ENCODE results near the gene RNF121.

RNF121 gene

DNA sequence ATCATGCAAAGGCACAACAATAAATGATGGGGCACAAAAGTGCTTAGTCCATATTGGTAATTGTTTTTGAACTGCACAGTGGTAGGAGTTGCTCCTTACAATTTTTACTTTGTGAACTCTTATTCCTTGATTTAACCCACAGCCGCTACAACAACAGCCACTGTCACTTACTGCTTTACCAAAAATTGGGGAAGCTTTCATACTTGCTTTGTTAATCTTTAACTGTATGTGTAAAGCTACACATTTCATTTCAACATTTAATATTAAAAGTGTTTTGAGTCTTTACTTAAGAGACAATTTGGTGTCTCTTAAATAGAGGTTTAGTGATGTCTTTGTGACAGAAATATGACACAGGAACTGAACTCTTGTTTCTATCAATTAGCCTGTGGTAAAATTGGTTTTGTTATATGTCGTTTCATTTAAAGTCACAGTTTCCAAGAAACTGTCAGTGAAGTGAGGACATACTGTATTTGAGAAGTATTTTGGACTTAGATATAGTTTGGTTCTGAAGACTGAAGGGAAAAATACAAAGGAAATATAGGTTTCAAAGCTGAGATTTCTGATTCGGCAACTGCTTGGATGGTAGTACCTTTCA is 63.4 kb downstream of the RNF121 start:
- TF ChIP-seq, protein P1, sequence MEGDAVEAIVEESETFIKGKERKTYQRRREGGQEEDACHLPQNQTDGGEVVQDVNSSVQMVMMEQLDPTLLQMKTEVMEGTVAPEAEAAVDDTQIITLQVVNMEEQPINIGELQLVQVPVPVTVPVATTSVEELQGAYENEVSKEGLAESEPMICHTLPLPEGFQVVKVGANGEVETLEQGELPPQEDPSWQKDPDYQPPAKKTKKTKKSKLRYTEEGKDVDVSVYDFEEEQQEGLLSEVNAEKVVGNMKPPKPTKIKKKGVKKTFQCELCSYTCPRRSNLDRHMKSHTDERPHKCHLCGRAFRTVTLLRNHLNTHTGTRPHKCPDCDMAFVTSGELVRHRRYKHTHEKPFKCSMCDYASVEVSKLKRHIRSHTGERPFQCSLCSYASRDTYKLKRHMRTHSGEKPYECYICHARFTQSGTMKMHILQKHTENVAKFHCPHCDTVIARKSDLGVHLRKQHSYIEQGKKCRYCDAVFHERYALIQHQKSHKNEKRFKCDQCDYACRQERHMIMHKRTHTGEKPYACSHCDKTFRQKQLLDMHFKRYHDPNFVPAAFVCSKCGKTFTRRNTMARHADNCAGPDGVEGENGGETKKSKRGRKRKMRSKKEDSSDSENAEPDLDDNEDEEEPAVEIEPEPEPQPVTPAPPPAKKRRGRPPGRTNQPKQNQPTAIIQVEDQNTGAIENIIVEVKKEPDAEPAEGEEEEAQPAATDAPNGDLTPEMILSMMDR (IDR thresholded peaks at IDR 0.05) = no peak

DNA sequence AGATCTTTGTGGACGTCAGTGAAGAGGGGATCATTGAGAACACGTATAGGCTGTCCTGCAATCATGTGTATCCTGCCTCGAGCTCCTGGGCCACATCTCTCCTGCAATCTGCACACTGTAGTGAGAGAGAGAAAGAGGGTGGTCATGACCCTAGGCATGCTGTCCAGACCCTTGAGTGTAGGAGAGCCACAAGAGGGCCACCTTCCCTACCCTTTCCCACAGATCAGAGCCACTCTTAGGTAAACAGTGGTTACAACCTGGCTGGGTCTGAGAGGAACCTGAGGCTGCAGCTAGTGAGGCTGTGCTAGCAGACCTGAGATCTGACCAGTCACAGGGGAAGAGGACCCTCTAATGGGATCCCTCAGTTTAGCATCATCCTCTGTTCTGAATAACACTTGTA is 65.9 kb downstream of the RNF121 start:
- TF ChIP-seq, protein P1 (IDR thresholded peaks at IDR 0.05) = no peak

DNA sequence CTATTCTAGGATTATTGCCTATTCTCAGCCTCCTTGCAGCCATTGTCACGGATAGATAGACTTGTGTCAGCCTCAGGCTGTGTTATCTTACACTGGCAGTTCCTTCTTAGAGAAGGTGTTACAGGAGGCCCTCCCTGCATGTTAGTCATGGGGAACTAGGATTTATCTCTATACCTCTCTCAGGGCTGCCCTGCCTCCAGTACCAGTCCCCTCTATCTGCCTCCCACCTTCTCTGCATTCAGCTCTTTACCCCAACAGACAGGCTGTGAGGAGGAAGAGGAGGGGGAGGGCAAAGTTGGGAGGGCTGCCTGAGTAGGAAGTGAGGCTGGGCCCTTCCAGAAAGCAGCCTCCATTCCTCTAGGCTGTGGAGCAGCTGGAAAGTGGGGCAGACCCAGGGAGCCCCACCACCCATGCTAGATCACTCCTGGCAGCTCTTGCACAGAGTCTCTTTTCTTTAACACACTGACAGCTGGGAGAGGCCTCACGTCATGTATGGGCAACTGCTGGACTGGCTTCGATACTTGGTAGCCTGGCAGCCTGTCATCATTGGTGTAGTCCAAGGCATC is 67.0 kb downstream of the RNF121 start:
- TF ChIP-seq, protein P1 (IDR thresholded peaks at IDR 0.05) = no peak

DNA sequence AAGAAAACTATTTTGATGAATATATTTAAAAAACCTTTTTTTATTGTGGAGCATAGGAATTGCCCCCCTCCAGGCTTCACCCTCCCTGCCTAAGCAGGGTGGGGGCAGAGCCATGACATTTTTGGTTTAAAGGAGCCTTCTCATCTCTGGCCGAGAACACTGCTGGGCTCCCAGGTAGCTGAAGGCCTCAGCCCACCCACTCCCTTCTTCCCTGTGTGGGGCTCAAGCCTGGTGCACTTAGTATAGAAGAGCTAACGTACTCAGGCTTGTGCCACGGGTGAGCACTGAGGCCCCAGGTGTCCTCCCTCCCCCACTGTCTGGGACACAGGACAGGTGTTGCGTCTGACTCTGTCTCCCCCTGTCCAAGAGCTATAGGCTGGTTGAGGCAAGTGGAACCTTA is 67.7 kb downstream of the RNF121 start:
- TF ChIP-seq, protein P1 (IDR thresholded peaks at IDR 0.05) = no peak

DNA sequence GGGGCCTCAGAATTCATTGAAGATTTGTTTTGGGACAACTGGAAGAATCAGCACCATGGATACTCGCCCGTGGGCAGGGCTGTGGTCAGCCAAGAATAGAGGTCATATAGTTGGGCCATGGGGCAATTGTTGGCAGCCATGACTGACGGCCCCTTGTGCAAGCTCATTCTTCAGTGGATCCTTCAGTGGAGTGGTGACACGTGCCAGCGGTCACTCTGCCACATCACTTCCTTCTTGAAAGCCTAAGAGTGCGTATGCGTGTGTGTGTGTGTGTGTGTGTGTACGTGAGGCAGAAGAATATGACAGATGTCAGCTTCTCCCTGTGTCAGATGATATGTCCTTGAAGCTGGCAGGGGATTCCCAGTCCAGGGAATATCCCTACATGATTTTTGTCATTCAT is 68.1 kb downstream of the RNF121 start:
- TF ChIP-seq, protein P1 (IDR thresholded peaks at IDR 0.05) = no peak

DNA sequence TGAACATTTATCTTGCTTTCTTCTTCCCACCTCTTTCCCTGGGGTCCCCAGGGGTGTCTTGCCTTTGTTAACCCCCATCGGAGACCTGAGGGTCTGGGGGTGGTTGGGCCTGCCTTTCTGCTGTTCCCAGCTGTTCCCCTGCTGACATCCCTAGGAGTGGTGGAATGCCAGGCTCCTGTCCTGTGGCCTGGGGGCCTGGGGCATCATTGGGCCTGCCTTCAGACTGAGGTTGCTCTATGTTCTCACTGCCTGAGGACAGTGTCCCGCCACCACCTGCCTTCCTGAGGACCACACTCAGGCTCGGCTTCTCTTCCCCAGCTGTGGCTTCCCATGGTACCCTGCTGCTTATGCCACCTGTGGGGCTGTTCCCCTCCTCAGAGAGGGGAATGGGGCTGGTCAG is 68.7 kb downstream of the RNF121 start:
- TF ChIP-seq, protein P1 (IDR thresholded peaks at IDR 0.05) = no peak

DNA sequence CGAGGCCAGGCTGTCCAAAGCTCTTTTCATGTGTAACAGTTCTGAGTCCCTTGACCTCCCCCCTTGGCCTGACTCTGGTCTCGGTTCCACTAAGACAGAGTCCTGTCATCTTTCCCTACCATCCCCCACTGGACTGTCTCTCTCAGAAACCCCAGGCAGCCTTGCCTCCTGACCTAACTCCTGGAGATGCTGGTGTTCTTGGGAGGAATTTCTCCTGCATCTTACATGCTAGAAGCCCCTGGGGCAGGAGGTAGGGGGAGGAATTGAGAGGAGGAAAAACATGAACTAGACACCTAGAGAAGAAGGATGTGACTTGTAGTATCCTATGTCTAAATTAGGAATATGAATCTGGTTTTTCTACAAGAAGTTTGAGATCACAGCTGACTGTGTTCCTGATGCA is 69.2 kb downstream of the RNF121 start:
- TF ChIP-seq, protein P1 (IDR thresholded peaks at IDR 0.05) = no peak
